Activated CD4-positive, alpha-beta memory T cell treated with anti-CD3 and anti-CD28 coated beads for 36 hours (primary cell): ENCODE data around the gene DNPH1. TPM values are rescaled to one million over a fixed set of nuclear protein-coding genes. Genes with fewer than 3 reads are reported as not detected.

Experiments
- CTCF ChIA-PET: fragments of 350-600 bp; sonication (Branson Sonifier 250); formaldehyde crosslinking; loops from one replicate; lab custom pipeline; 2021; ENCODE audit warnings: antibody characterized with exemption, inconsistent platforms; lab: Charles Lee
- POLR2A ChIA-PET: fragments of 350-600 bp; sonication (Branson Sonifier 250); formaldehyde crosslinking; loops from one replicate; lab custom pipeline; 2021; ENCODE audit warnings: antibody characterized with exemption; lab: Charles Lee
- DNase-seq: peaks from one replicate; pipeline ENCODE4 v3.0.0-alpha.2; 2020
- H3K27ac Mint-ChIP-seq: one replicate; pipeline ENCODE4 v1.8.0; 2021; ENCODE audit warnings: mixed read lengths
- H3K27me3 Mint-ChIP-seq: one replicate; pipeline ENCODE4 v1.8.0; 2021; ENCODE audit warnings: mixed read lengths
- H3K36me3 Mint-ChIP-seq: one replicate; pipeline ENCODE4 v1.8.0; 2021; ENCODE audit warnings: mixed read lengths
- H3K4me1 Mint-ChIP-seq: one replicate; pipeline ENCODE4 v1.8.0; 2021; ENCODE audit warnings: low read depth, mixed read lengths
- H3K4me3 Mint-ChIP-seq: one replicate; pipeline ENCODE4 v1.8.0; 2021; ENCODE audit warnings: mild to moderate bottlenecking, mixed read lengths
- H3K9me3 Mint-ChIP-seq: one replicate; pipeline ENCODE4 v1.8.0; 2021; ENCODE audit warnings: mixed read lengths
- intact Hi-C: fragments of 100-400 bp; cut with micrococcal nuclease; formaldehyde crosslinking; loops from one replicate; pipeline ENCODE4 v1.15.1; 2023
- total RNA-seq, 2 experiments: library from RNA; stranded (reverse); gene quantifications; one replicate each; pipeline ENCODE4 v1.2.3, GENCODE V29; 2021

Gene DNPH1
- total RNA-seq, result 10 to 100 TPM; 57.5 to 57.9 TPM

DNA sequence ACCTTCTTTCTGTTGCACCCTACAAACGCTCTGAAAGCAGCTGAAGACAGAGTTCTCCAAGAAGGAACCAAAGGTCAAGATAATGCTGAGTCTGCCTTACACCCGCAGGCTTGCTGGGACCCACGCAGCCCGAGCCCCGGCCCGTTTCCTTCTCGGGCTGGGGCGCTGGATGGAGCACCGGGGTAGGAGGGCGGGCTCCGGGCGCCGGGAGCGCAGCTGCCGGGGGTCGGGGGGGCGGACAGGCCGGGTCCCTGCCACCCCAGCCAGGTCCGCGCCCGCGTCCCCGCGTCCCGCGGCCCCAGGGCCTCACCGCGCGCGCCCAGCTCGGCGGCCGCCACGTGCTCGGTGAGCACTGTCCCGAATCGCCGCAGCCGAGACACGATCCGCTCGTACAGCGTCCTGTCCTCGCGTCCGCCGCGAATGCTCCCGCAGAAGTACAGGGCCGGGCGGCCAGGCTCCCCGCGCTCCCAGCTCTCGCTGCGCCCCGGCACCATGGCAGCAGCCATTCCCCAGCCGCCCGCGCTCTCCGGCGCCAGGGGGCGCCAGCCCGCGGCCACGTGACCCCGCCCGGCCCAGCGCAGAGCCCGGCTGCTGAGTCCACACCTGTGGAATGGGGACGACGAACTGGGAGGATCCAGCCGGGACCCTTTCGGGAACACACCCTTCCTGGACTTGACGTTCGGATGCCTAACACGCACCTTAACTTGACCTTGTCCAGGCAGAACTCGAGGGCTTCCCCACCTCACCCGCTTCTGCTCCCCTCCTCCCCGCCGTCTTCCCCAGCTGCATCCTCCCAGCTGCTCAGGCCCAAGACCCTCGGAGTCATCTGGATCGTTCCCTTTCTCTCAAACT is at the start of gene DNPH1:
DNPH1 (minus strand) TSS at position 531 of the 852 bp plus-strand sequence; CDS start at position 506, 25 bp downstream.
- Mint-ChIP-seq H3K27ac (peak within 1 kb of the TSS; percentile 82), H3K36me3 (peaks cover 18% of the 10 kb centered on the region), H3K4me3 (peak within 1 kb of the TSS; percentile 89), H3K4me1 (peaks cover 42% of the 10 kb centered on the region), H3K27me3 (no peaks in the 10 kb centered on the region), H3K9me3 (no peaks in the 10 kb centered on the region)
- intact Hi-C loops, result loop anchor here (10.0 kb wide), 1 partner anchor 406 kb away; the partner anchor contains the start of gene MAD2L1BP
- peak; percentile 86 for DNase-seq
- ChIA-PET CTCF (interaction anchor here (0.6 to 2.6 kb wide), 42 partner anchors 9 to 350 kb away, joined by 3 to 19 read pairs (median 4); partner anchors contain the start of genes ABCC10, CRIP3, CUL7 and CUL9), POLR2A (interaction anchor here (0.6 to 2.3 kb wide), 10 partner anchors 9 to 278 kb away, joined by 3 to 9 read pairs (median 5); partner anchors contain the start of genes SRF and ZNF318)

DNA sequence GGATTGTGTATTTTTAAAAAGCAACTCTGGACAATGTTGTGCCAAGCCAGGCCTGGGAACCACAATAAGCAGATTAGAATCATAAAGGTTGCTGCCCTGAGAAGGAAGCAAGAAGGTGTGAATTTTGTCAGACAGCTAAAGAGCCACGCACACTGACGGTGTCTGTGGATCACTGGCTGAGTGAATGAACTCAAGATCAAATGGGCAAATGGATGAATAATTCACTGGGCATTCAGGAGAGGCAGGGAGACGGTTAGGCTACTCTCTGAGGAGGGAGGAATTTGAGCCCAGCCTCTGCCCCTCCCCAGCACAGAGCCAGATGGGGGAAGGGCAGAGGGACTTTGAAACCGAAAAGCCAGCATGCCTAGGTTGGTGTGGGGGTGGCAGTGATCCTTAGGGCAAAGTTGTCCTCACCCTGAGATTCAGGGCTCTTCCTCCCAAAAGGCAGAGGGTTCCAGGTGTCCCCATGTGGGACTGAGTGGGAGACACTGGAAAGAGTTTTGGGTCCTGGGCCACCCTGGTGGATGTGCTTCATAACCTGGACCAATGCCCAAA is 49.3 kb upstream of the DNPH1 start:
- no peak overlapping the region for H3K27ac Mint-ChIP-seq
- ChIA-PET CTCF (interaction anchor here (1.3 kb wide), 1 partner anchor 50 kb away, joined by 3 read pairs; the partner anchor contains the start of gene DNPH1), POLR2A (no interaction called here)
- no peaks in the 10 kb centered on the region for H3K36me3 Mint-ChIP-seq
- no peak overlapping the region for H3K4me3 Mint-ChIP-seq
- peaks cover 30% of the 10 kb centered on the region for H3K27me3 Mint-ChIP-seq
- H3K9me3 Mint-ChIP-seq, result no peaks in the 10 kb centered on the region
- DNase-seq, result no peak
- intact Hi-C loops, result no loop called here
- peaks cover 11% of the 10 kb centered on the region for H3K4me1 Mint-ChIP-seq

DNA sequence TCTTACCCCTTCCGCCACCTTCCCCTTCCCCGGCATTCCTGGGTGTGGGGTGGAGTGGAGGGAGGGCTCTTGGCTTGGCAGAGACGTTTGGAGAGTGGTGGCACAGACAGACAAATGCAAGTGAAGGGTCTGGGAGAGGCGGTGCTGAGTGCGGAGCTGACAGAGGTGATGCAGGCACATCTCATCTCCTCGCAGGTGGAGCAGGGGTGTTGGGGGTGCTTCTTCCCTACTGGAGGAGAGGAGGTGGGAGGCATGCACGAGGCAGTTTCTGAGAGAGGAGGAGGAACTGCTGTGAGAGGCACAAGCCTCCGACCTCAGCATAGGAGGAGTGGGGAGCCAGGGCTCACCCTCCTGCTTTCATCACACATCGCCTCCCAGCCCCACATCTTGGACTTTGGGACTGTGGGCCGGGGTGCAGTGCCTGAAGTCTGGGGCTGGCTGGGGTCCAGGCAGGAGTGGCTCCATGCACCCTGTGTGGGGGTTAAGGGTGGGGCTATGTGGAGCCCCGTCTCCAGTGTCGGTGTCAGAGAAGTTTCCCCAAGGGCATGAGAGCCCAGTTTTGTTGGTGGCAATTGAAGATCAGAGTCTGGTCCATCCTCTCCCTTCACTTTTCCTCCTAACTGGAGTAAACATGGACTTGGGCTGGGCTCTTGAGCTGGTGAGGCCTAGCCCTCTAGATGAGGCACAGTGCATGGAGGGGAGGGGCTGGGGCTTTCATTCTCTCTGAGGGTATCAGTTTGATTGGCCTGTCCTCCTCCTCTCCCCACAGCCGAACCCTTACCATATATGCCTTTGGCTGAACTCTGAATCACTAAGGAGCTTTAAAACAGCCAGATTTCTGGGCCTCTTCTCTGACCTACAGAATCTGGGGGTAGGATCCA is 48.6 kb upstream of the DNPH1 start:
- ChIA-PET CTCF (interaction anchor here (1.3 kb wide), 1 partner anchor 49 kb away, joined by 3 read pairs; the partner anchor contains the start of gene DNPH1), POLR2A (no interaction called here)
- H3K4me1 Mint-ChIP-seq, result peaks cover 11% of the 10 kb centered on the region
- no peak overlapping the region for H3K4me3 Mint-ChIP-seq
- DNase-seq, result no peak
- no peaks in the 10 kb centered on the region for H3K9me3 Mint-ChIP-seq
- intact Hi-C loops, result no loop called here
- H3K36me3 Mint-ChIP-seq, result no peaks in the 10 kb centered on the region
- H3K27me3 Mint-ChIP-seq, result peaks cover 30% of the 10 kb centered on the region
- H3K27ac Mint-ChIP-seq, result no peak overlapping the region

- Mint-ChIP-seq H3K27ac (no peak overlapping the region), H3K4me1 (peaks cover 11% of the 10 kb centered on the region), H3K27me3 (peaks cover 26% of the 10 kb centered on the region), H3K36me3 (no peaks in the 10 kb centered on the region), H3K9me3 (no peaks in the 10 kb centered on the region), H3K4me3 (no peak overlapping the region)
- POLR2A ChIA-PET, result no interaction called here
- CTCF ChIA-PET, result no interaction called here
- no peak for DNase-seq
- intact Hi-C loops, result no loop called here
Measured at GRCh38 chr6:43277306-43277642, 48.0 kb upstream of the DNPH1 start.

- CTCF ChIA-PET, result interaction anchor here (1.2 kb wide), 1 partner anchor 16 kb away, joined by 4 read pairs; no protein-coding TSS in a partner anchor
- DNase-seq, result no peak
- POLR2A ChIA-PET, result no interaction called here
- H3K4me3 Mint-ChIP-seq, result no peak overlapping the region
- H3K36me3 Mint-ChIP-seq, result no peaks in the 10 kb centered on the region
- H3K27me3 Mint-ChIP-seq, result peaks cover 24% of the 10 kb centered on the region
- H3K27ac Mint-ChIP-seq, result no peak overlapping the region
- H3K4me1 Mint-ChIP-seq, result peaks cover 11% of the 10 kb centered on the region
- H3K9me3 Mint-ChIP-seq, result no peaks in the 10 kb centered on the region
- intact Hi-C loops, result no loop called here
Measured at GRCh38 chr6:43276577-43277305, 47.5 kb upstream of the DNPH1 start.

GRCh38 chr6:43275801-43276576 is 46.7 kb upstream of the DNPH1 start:
- DNase-seq, result peak; percentile 58
- intact Hi-C loops, result no loop called here
- H3K27ac Mint-ChIP-seq, result no peak overlapping the region
- H3K4me3 Mint-ChIP-seq, result peak overlapping the region; percentile 67
- H3K4me1 Mint-ChIP-seq, result peaks cover 11% of the 10 kb centered on the region
- no peaks in the 10 kb centered on the region for H3K9me3 Mint-ChIP-seq
- ChIA-PET POLR2A (no interaction called here), CTCF (interaction anchor here (0.9 to 1.2 kb wide), 2 partner anchors 15 to 122 kb away, joined by 3 to 4 read pairs; no protein-coding TSS in a partner anchor)
- H3K27me3 Mint-ChIP-seq, result peaks cover 20% of the 10 kb centered on the region
- H3K36me3 Mint-ChIP-seq, result no peaks in the 10 kb centered on the region

- Mint-ChIP-seq H3K36me3 (no peaks in the 10 kb centered on the region), H3K4me1 (peaks cover 11% of the 10 kb centered on the region), H3K27ac (no peak overlapping the region), H3K4me3 (peak overlapping the region; percentile 55), H3K27me3 (peaks cover 20% of the 10 kb centered on the region), H3K9me3 (no peaks in the 10 kb centered on the region)
- DNase-seq, result peak; percentile 35
- ChIA-PET POLR2A (no interaction called here), CTCF (interaction anchor here (0.9 to 1.4 kb wide), 3 partner anchors 14 to 123 kb away, joined by 3 to 4 read pairs (median 4); partner anchors contain the start of gene CRIP3)
- intact Hi-C loops, result no loop called here
Measured at GRCh38 chr6:43274916-43275597, 45.8 kb upstream of the DNPH1 start.

GRCh38 chr6:43274127-43274915 is 45.0 kb upstream of the DNPH1 start:
- peaks cover 20% of the 10 kb centered on the region for H3K27me3 Mint-ChIP-seq
- H3K27ac Mint-ChIP-seq, result no peak overlapping the region
- peaks cover 11% of the 10 kb centered on the region for H3K4me1 Mint-ChIP-seq
- ChIA-PET CTCF (interaction anchor here (1.4 kb wide), 1 partner anchor 34 kb away, joined by 4 read pairs; the partner anchor contains the start of gene CRIP3), POLR2A (interaction anchor here (1.0 kb wide), 1 partner anchor 53 kb away, joined by 3 read pairs; no protein-coding TSS in a partner anchor)
- no peaks in the 10 kb centered on the region for H3K9me3 Mint-ChIP-seq
- no peak for DNase-seq
- intact Hi-C loops, result no loop called here
- no peaks in the 10 kb centered on the region for H3K36me3 Mint-ChIP-seq
- peak overlapping the region; percentile 55 for H3K4me3 Mint-ChIP-seq

DNA sequence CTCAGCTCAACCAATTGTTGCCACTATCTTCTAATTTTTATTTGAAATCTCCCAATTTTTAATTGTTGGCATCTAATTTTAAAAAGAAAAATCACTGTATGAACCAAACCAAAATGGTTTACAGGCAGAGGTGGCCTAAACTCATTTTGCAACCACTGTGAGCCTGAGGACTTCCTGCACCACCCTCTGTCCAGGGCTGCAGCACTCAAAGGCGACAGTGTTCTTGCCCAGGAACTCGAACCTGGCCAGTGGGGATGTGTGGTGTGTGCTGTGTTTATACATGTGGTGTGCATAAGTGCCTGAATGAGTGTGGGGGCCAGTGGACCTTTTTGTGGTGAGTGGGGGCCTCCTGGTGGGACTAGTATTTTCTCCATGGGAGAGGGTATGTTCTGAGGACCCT is 44.4 kb upstream of the DNPH1 start:
- Mint-ChIP-seq H3K27ac (no peak overlapping the region), H3K9me3 (no peaks in the 10 kb centered on the region), H3K27me3 (peaks cover 20% of the 10 kb centered on the region), H3K4me1 (peaks cover 16% of the 10 kb centered on the region), H3K4me3 (no peak overlapping the region), H3K36me3 (no peaks in the 10 kb centered on the region)
- DNase-seq, result no peak
- CTCF ChIA-PET, result no interaction called here
- intact Hi-C loops, result no loop called here
- POLR2A ChIA-PET, result interaction anchor here (1.0 kb wide), 1 partner anchor 52 kb away, joined by 3 read pairs; no protein-coding TSS in a partner anchor
